Measurements from ENCODE around the gene HERC6.
"Not testable (repeated sequence)": the region's sequence is repeated elsewhere in the genome, so short reads cannot be mapped to it uniquely, and the experiment has no call there.

Gene HERC6

GRCh38 chr4:88441696-88442095 is 63.0 kb downstream of the HERC6 start:
- in situ Hi-C loops (cut with MboI; ENCODE audit: low pct_unique_long_range_greater_than_20kb, low sequenced_read_pairs): no loop called here
- DNase-seq: no peak

- DNase-seq: no peak
Observed at GRCh38 chr4:88442689-88443191, 64.1 kb downstream of the HERC6 start.

GRCh38 chr4:88443486-88443885 is 64.8 kb downstream of the HERC6 start:
- in situ Hi-C loops (cut with MboI; ENCODE audit: low pct_unique_long_range_greater_than_20kb, low sequenced_read_pairs): no loop called here
- DNase-seq: no peak

More at GRCh38 chr4:88442689-88443191, 64.1 kb downstream of the HERC6 start:
- in situ Hi-C loops (cut with MboI; ENCODE audit: low pct_unique_long_range_greater_than_20kb, low sequenced_read_pairs): no loop called here

- no peak for DNase-seq
- in situ Hi-C loops (cut with MboI; ENCODE audit: low pct_unique_long_range_greater_than_20kb, low sequenced_read_pairs): no loop called here
Observed at GRCh38 chr4:88445252-88445651, 66.6 kb downstream of the HERC6 start.

- in situ Hi-C loops (cut with MboI; ENCODE audit: low pct_unique_long_range_greater_than_20kb, low sequenced_read_pairs): no loop called here
Observed at GRCh38 chr4:88446124-88446523, 67.5 kb downstream of the HERC6 start.

GRCh38 chr4:88447371-88448095 is 68.9 kb downstream of the HERC6 start:
- in situ Hi-C loops (cut with MboI; ENCODE audit: low pct_unique_long_range_greater_than_20kb, low sequenced_read_pairs): no loop called here
- DNase-seq: no peak

More at GRCh38 chr4:88446124-88446523, 67.5 kb downstream of the HERC6 start:
- no peak for DNase-seq

- in situ Hi-C loops (cut with MboI; ENCODE audit: low pct_unique_long_range_greater_than_20kb, low sequenced_read_pairs): not testable (repeated sequence)
Observed at GRCh38 chr4:88448211-88448765, 69.6 kb downstream of the HERC6 start.

GRCh38 chr4:88448889-88449288 is 70.2 kb downstream of the HERC6 start:
- DNase-seq: no peak

More at GRCh38 chr4:88448211-88448765, 69.6 kb downstream of the HERC6 start:
- not testable (repeated sequence) for DNase-seq

GRCh38 chr4:88449290-88449689 is 70.6 kb downstream of the HERC6 start:
- DNase-seq: no peak
- in situ Hi-C loops (cut with MboI; ENCODE audit: low pct_unique_long_range_greater_than_20kb, low sequenced_read_pairs): no loop called here

More at GRCh38 chr4:88448889-88449288, 70.2 kb downstream of the HERC6 start:
- in situ Hi-C loops (cut with MboI; ENCODE audit: low pct_unique_long_range_greater_than_20kb, low sequenced_read_pairs): no loop called here

GRCh38 chr4:88451205-88451604 is 72.6 kb downstream of the HERC6 start:
- DNase-seq: no peak
- in situ Hi-C loops (cut with MboI; ENCODE audit: low pct_unique_long_range_greater_than_20kb, low sequenced_read_pairs): no loop called here

GRCh38 chr4:88452912-88453311 is 74.3 kb downstream of the HERC6 start:
- in situ Hi-C loops (cut with MboI; ENCODE audit: low pct_unique_long_range_greater_than_20kb, low sequenced_read_pairs): no loop called here
- no peak for DNase-seq

GRCh38 chr4:88456670-88457306 is 78.1 kb downstream of the HERC6 start, which contains the start of gene HERC5:
TSS of gene HERC5 (plus strand) at chr4:88457119. CDS start at chr4:88457270, 151 bp downstream.
- in situ Hi-C loops (cut with MboI; ENCODE audit: low pct_unique_long_range_greater_than_20kb, low sequenced_read_pairs): no loop called here
- peak; percentile 95 for DNase-seq

GRCh38 chr4:88457307-88458103 is 78.9 kb downstream of the HERC6 start:
- no peak for DNase-seq

GRCh38 chr4:88458104-88458740 is 79.6 kb downstream of the HERC6 start:
- DNase-seq: peak; percentile 45
- in situ Hi-C loops (cut with MboI; ENCODE audit: low pct_unique_long_range_greater_than_20kb, low sequenced_read_pairs): no loop called here

More at GRCh38 chr4:88457307-88458103, 78.9 kb downstream of the HERC6 start:
- in situ Hi-C loops (cut with MboI; ENCODE audit: low pct_unique_long_range_greater_than_20kb, low sequenced_read_pairs): no loop called here

GRCh38 chr4:88465653-88466192 is 87.1 kb downstream of the HERC6 start:
- in situ Hi-C loops (cut with MboI; ENCODE audit: low pct_unique_long_range_greater_than_20kb, low sequenced_read_pairs): no loop called here
- DNase-seq: no peak

GRCh38 chr4:88467392-88467791 is 88.7 kb downstream of the HERC6 start:
- no peak for DNase-seq
- in situ Hi-C loops (cut with MboI; ENCODE audit: low pct_unique_long_range_greater_than_20kb, low sequenced_read_pairs): no loop called here

- in situ Hi-C loops (cut with MboI; ENCODE audit: low pct_unique_long_range_greater_than_20kb, low sequenced_read_pairs): no loop called here
- no peak for DNase-seq
Observed at GRCh38 chr4:88477229-88477860, 98.7 kb downstream of the HERC6 start.

- in situ Hi-C loops (cut with MboI; ENCODE audit: low pct_unique_long_range_greater_than_20kb, low sequenced_read_pairs): no loop called here
- no peak for DNase-seq
Observed at GRCh38 chr4:88478247-88478646, 99.6 kb downstream of the HERC6 start.
